ENCODE measurements around the gene PPDPF. TPM values are rescaled to one million over a fixed set of nuclear protein-coding genes. Genes with fewer than 3 reads are reported as not detected.

PPDPF gene
- total RNA-seq, 1 experiment from 2014 or later, result 149 TPM

GRCh38 chr20:63544241-63544957, 23.8 kb downstream of the PPDPF start:
- no peak overlapping the region for H3T11ph ChIP-seq (ENCODE audit: low read length)
- H2AFZ ChIP-seq (ENCODE audit: low read length), result no peak overlapping the region
- no peak overlapping the region for H3K56ac ChIP-seq (ENCODE audit: insufficient read length, low read depth, low read length)
- H3K27me3 ChIP-seq (ENCODE audit: insufficient read depth, low read length), result no peaks in the 10 kb centered on the region
- H2BK20ac ChIP-seq (ENCODE audit: low read depth, low read length, poor library complexity, severe bottlenecking), result no peak overlapping the region
- no peak overlapping the region for H2BK120ac ChIP-seq (ENCODE audit: low read depth, low read length, poor library complexity, severe bottlenecking)
- H3K23ac ChIP-seq (ENCODE audit: insufficient read length, low read depth, low read length), result no peak overlapping the region
- no peak for DNase-seq
- H2AK5ac ChIP-seq (ENCODE audit: insufficient read length, low read length), result no peak overlapping the region
- no peak overlapping the region for H3K4ac ChIP-seq (ENCODE audit: low read depth, low read length)
- no peaks in the 10 kb centered on the region for H3K9me3 ChIP-seq (ENCODE audit: control insufficient read depth, low read depth, low read length)
- H2BK15ac ChIP-seq (ENCODE audit: low read depth, low read length), result no peak overlapping the region
- H2BK12ac ChIP-seq (ENCODE audit: insufficient read length, low read depth, low read length), result no peak overlapping the region
- H3K14ac ChIP-seq (ENCODE audit: insufficient read depth, low read length), result no peak overlapping the region
- H3K9ac ChIP-seq (ENCODE audit: extremely low read depth, insufficient read length, low read length), result no peak overlapping the region
- H2BK5ac ChIP-seq (ENCODE audit: insufficient read length, low read length), result no peak overlapping the region
- Mint-ChIP-seq H3K36me3 (ENCODE audit: insufficient read depth in 1 of 3, low read depth in 3 of 3) (no peaks in the 10 kb centered on the region), H3K27ac (no peak overlapping the region), H3K4me3 (no peak overlapping the region), H3K4me1 (peaks cover 5 to 21% of the 10 kb centered on the region in 2 experiments), H3K9me3 (no peaks in the 10 kb centered on the region), H3K27me3 (ENCODE audit: low read depth) (no peaks in the 10 kb centered on the region)
- H3K79me2 ChIP-seq (ENCODE audit: insufficient read depth, low read length), result no peaks in the 10 kb centered on the region
- H4K8ac ChIP-seq (replicated peaks; ENCODE audit: insufficient read length, low read depth, low read length), result no peak overlapping the region
- H4K20me1 ChIP-seq (ENCODE audit: control insufficient read depth, insufficient read depth, insufficient read length), result peaks cover 3% of the 10 kb centered on the region
- H3K4me1 ChIP-seq (ENCODE audit: insufficient read depth, low read length), result no peaks in the 10 kb centered on the region; the same call in 1 of the 2 replicates
- no peak overlapping the region for H3K27ac ChIP-seq (ENCODE audit: insufficient read length, low read depth, low read length)
- no peak for TF ChIP-seq CTCF (conservative IDR thresholded peaks at IDR 0.05)
- no peak overlapping the region for H3K18ac ChIP-seq (ENCODE audit: insufficient read length, low read depth, low read length)
- no peak overlapping the region for H4K5ac ChIP-seq (ENCODE audit: insufficient read length, low read depth, low read length)
- WGBS (ENCODE audit: extremely low coverage, insufficient read length, low lambda C conversion rate), result no CpG with 5 or more reads among the region's 27 CpGs
- H3K23me2 ChIP-seq (ENCODE audit: insufficient read length, low read depth, low read length, poor library complexity, severe bottlenecking), result no peaks in the 10 kb centered on the region
- H3K79me1 ChIP-seq (ENCODE audit: insufficient read depth, low read depth, low read length, poor library complexity, severe bottlenecking), result no peaks in the 10 kb centered on the region
- no peak overlapping the region for H3K4me2 ChIP-seq (ENCODE audit: insufficient read depth, insufficient read length, low read length)
- no peak overlapping the region for H4K91ac ChIP-seq (ENCODE audit: insufficient read length, low read depth, low read length)
